Smooth muscle cell (in vitro differentiated cells): ENCODE data around the gene HYAL4. TPM values are rescaled to one million over a fixed set of nuclear protein-coding genes. Genes with fewer than 3 reads are reported as not detected.
"Not testable (repeated sequence)": the region's sequence is repeated elsewhere in the genome, so short reads cannot be mapped to it uniquely, and the experiment has no call there.

Experiments
- DNase-seq: peaks from one replicate; lab custom pipeline; 2025; ENCODE audit not compliant: unreplicated experiment; lab: John Stamatoyannopoulos, UW
- H2AFZ ChIP-seq: fragments of 200-600 bp; sonication (generic); 2 replicates; pipeline ENCODE4 v1.6.0; 2016; ENCODE audit warnings: antibody characterized with exemption, low read depth, mild to moderate bottlenecking
- H3F3A ChIP-seq: fragments of 200-600 bp; sonication (generic); 2 replicates; pipeline ENCODE4 v1.6.0; 2017; ENCODE audit warnings: antibody characterized with exemption, low read depth
- H3K27ac ChIP-seq: fragments of 200-600 bp; sonication (generic); 2 replicates; pipeline ENCODE4 v1.5.1; 2016; ENCODE audit warnings: low read depth, mild to moderate bottlenecking
- H3K27me3 ChIP-seq: fragments of 200-600 bp; sonication (generic); 2 replicates; pipeline ENCODE4 v1.6.1; 2016; ENCODE audit warnings: low read depth, mild to moderate bottlenecking
- H3K36me3 ChIP-seq: fragments of 200-600 bp; sonication (generic); 2 replicates; pipeline ENCODE4 v1.5.1; 2016; ENCODE audit warnings: low read depth
- H3K4me1 ChIP-seq: fragments of 200-600 bp; sonication (generic); 2 replicates; pipeline ENCODE4 v1.5.1; 2016; ENCODE audit warnings: low read depth
- H3K4me2 ChIP-seq: fragments of 200-600 bp; sonication (generic); 2 replicates; pipeline ENCODE4 v1.6.0; 2016; ENCODE audit warnings: mild to moderate bottlenecking
- H3K4me3 ChIP-seq: fragments of 200-600 bp; sonication (generic); 2 replicates; pipeline ENCODE4 v1.5.1; 2016; ENCODE audit warnings: mild to moderate bottlenecking
- H3K79me2 ChIP-seq: fragments of 200-600 bp; sonication (generic); 2 replicates; pipeline ENCODE4 v1.6.0; 2016; ENCODE audit warnings: low read depth, mild to moderate bottlenecking
- H3K9ac ChIP-seq: fragments of 200-600 bp; sonication (generic); 2 replicates; pipeline ENCODE4 v1.6.0; 2016; ENCODE audit warnings: low read depth
- H3K9me3 ChIP-seq: fragments of 200-600 bp; sonication (generic); replicated peaks from 2 replicates; pipeline ENCODE4 v1.5.1; 2016; ENCODE audit warnings: low read depth
- H4K20me1 ChIP-seq: fragments of 200-600 bp; sonication (generic); 2 replicates; pipeline ENCODE4 v1.6.0; 2016; ENCODE audit warnings: low read depth
- CTCF ChIP-seq: fragments of 200-600 bp; sonication (generic); IDR thresholded peaks from 2 replicates; pipeline ENCODE4 v1.5.1; 2017; ENCODE audit warnings: borderline replicate concordance, mild to moderate bottlenecking, antibody characterized with exemption; ENCODE audit not compliant: insufficient read depth, poor library complexity, severe bottlenecking
- WGBS: methylation state at CpG from one replicate; pipeline ENCODE4 v1.1.7; 2016; ENCODE audit warnings: low lambda C conversion rate; 5-methylcytosine and 5-hydroxymethylcytosine counted together
- polyA plus RNA-seq: library from polyadenylated mRNA; unstranded; fragments of >200 nt; fragmentation: Nextera tagmentation; extraction: Ambion mirVana; gene quantifications from 2 replicates; pipeline ENCODE4 v1.2.1, GENCODE V29; 2016
- total RNA-seq: library from RNA; depleted of rRNA; stranded (reverse); fragments of >200 nt; gene quantifications from 2 replicates; pipeline ENCODE4 v1.2.3, GENCODE V29; 2014

Gene HYAL4
- total and polyA plus RNA-seq, 2 experiments from 2014 or later: not detected

- Histone ChIP-seq H3K27me3 (no peaks in the 10 kb centered on the region), H3K36me3 (no peaks in the 10 kb centered on the region), H3K27ac (no peak overlapping the region), H3K79me2 (no peaks in the 10 kb centered on the region), H3F3A (no peaks in the 10 kb centered on the region), H4K20me1 (no peaks in the 10 kb centered on the region), H3K4me3 (no peak overlapping the region), H3K4me1 (no peaks in the 10 kb centered on the region), H3K9ac (no peak overlapping the region), H2AFZ (no peak overlapping the region), H3K4me2 (no peak overlapping the region), H3K9me3 (no peaks in the 10 kb centered on the region)
- 91% methylated on average over 1 of the region's 1 CpG for WGBS
- DNase-seq: no peak
- TF ChIP-seq CTCF: no peak
Observed at GRCh38 chr7:123849855-123850254, 4.9 kb downstream of the HYAL4 start.

- H3K79me2 ChIP-seq, H3K27ac ChIP-seq, H3K9me3 ChIP-seq, H3K4me3 ChIP-seq, H3K4me2 ChIP-seq, H3K27me3 ChIP-seq, H4K20me1 ChIP-seq, H3K36me3 ChIP-seq, H3K9ac ChIP-seq, H3F3A ChIP-seq, H3K4me1 ChIP-seq, H2AFZ ChIP-seq, DNase-seq: not testable (repeated sequence)
- WGBS: 98% methylated on average over 5 of the region's 5 CpGs
Observed at GRCh38 chr7:123851404-123851803, 6.4 kb downstream of the HYAL4 start.

GRCh38 chr7:123854291-123854690 lies 9.3 kb downstream of the HYAL4 start:
- not testable (repeated sequence) for H3K36me3 ChIP-seq, H2AFZ ChIP-seq, H3K9me3 ChIP-seq, H3K27me3 ChIP-seq, H3K4me2 ChIP-seq, H3K79me2 ChIP-seq, H3K4me1 ChIP-seq, H3K9ac ChIP-seq, H3F3A ChIP-seq, H4K20me1 ChIP-seq, H3K27ac ChIP-seq, DNase-seq, H3K4me3 ChIP-seq
- 78% methylated on average over 2 of the region's 2 CpGs for WGBS

- not testable (repeated sequence) for H3K4me1 ChIP-seq, H3K27me3 ChIP-seq
Observed at GRCh38 chr7:123856428-123856827, 11.5 kb downstream of the HYAL4 start.

GRCh38 chr7:123860848-123861247 lies 15.9 kb downstream of the HYAL4 start:
- no peak overlapping the region for H2AFZ ChIP-seq
- H3K4me2 ChIP-seq: no peak overlapping the region
- H3K4me3 ChIP-seq: no peak overlapping the region
- H3K27ac ChIP-seq: no peak overlapping the region
- no peaks in the 10 kb centered on the region for H3K4me1 ChIP-seq
- no peak overlapping the region for H3K9ac ChIP-seq
- no peaks in the 10 kb centered on the region for H3K27me3 ChIP-seq
- H3K79me2 ChIP-seq: no peaks in the 10 kb centered on the region
- H4K20me1 ChIP-seq: no peaks in the 10 kb centered on the region
- no peaks in the 10 kb centered on the region for H3F3A ChIP-seq
- H3K9me3 ChIP-seq: no peaks in the 10 kb centered on the region
- no peak for TF ChIP-seq CTCF
- H3K36me3 ChIP-seq: no peaks in the 10 kb centered on the region
- no peak for DNase-seq

More at GRCh38 chr7:123856428-123856827, 11.5 kb downstream of the HYAL4 start:
- H3K9ac ChIP-seq, H3K4me2 ChIP-seq, H3K79me2 ChIP-seq, H4K20me1 ChIP-seq, H3K36me3 ChIP-seq, H2AFZ ChIP-seq, H3K9me3 ChIP-seq, H3K4me3 ChIP-seq, DNase-seq, H3K27ac ChIP-seq, H3F3A ChIP-seq: not testable (repeated sequence)
- WGBS: 93% methylated on average over 1 of the region's 1 CpG
